ENCODE measurements around the gene ZNF84. TPM values are rescaled to one million over a fixed set of nuclear protein-coding genes. Genes with fewer than 3 reads are reported as not detected.

The ZNF84 gene
- total and polyA plus RNA-seq, 9 of the 15 experiments (the other 6 are each of a cell fraction or from before 2014, with no cell fraction given): 8.8 to 24.3 (median 12.1) TPM

GRCh38 chr12:133080368-133081158 is 43.3 kb downstream of the ZNF84 start, which contains the start of gene ZNF140 (continued):
- TF ChIP-seq ELF2 (CRISPR knock-in tag; IDR thresholded peaks at IDR 0.05) (0 out of 2 replicates have a peak, but pooled peaks have one; percentile 4), PHB (CRISPR knock-in tag; IDR thresholded peaks at IDR 0.05) (no peak), TBP (optimal IDR thresholded peaks at IDR 0.05; ENCODE audit: low read depth, low read length) (no peak), ELF1 (tag; IDR thresholded peaks at IDR 0.05) (peak; percentile 91), TAF9B (IDR thresholded peaks at IDR 0.05; ENCODE audit: partially characterized antibody) (peak; percentile 18), AFF1 (IDR thresholded peaks at IDR 0.05; ENCODE audit: low read depth in 1 of 2, partially characterized antibody in 2 of 2) (peak; percentile 49 to 97), FOXJ2 (tag; IDR thresholded peaks at IDR 0.05) (peak; percentile 73; the same call in 1 of the 2 replicates), MTF1 (CRISPR knock-in tag; IDR thresholded peaks at IDR 0.05; ENCODE audit: borderline replicate concordance) (0 out of 2 replicates have a peak, but pooled peaks have one; percentile 3), NR2C1 (IDR thresholded peaks at IDR 0.05) (peak; percentile 74), NR2C1 (tag; IDR thresholded peaks at IDR 0.05) (peak; percentile 69), NR2C2 (CRISPR knock-in tag; IDR thresholded peaks at IDR 0.05) (0 out of 2 replicates have a peak, but pooled peaks have one; percentile 12), NR2C2 (tag; IDR thresholded peaks at IDR 0.05) (peak; percentile 95), REST (IDR thresholded peaks at IDR 0.05; ENCODE audit: borderline replicate concordance) (peak; percentile 91), REST (CRISPR knock-in tag; IDR thresholded peaks at IDR 0.05; ENCODE audit: low read depth) (no peak), CAMTA2 (CRISPR knock-in tag; conservative IDR thresholded peaks at IDR 0.05) (no peak), ZNF584 (CRISPR knock-in tag; IDR thresholded peaks at IDR 0.05; ENCODE audit: low read depth) (peak; percentile 96), BHLHE40 (IDR thresholded peaks at IDR 0.05; ENCODE audit: low read length) (no peak)

Data from K562 (cell line).